ES-I3 (cell line): ENCODE measurements around the gene ZFAND3.

ENCODE experiments used
- H3K36me3 ChIP-seq: 2 replicates; pipeline ENCODE4 v1.6.1; 2013; ENCODE audit warnings: mild to moderate bottlenecking, low read length, control low read depth, moderate library complexity; ENCODE audit not compliant: insufficient read depth
- H3K4me1 ChIP-seq: 2 replicates; pipeline ENCODE4 v1.6.1; 2013; ENCODE audit warnings: mild to moderate bottlenecking, control low read depth, low read length; ENCODE audit not compliant: insufficient read depth
- H3K9ac ChIP-seq: 2 replicates; pipeline ENCODE4 v1.6.1; 2013; ENCODE audit warnings: low read depth, mild to moderate bottlenecking, low read length, moderate library complexity
- H3K9me3 ChIP-seq: 2 replicates; pipeline ENCODE4 v1.6.1; 2013; ENCODE audit warnings: mild to moderate bottlenecking, low read length, moderate library complexity; ENCODE audit not compliant: control insufficient read depth, insufficient read depth

The ZFAND3 gene

DNA sequence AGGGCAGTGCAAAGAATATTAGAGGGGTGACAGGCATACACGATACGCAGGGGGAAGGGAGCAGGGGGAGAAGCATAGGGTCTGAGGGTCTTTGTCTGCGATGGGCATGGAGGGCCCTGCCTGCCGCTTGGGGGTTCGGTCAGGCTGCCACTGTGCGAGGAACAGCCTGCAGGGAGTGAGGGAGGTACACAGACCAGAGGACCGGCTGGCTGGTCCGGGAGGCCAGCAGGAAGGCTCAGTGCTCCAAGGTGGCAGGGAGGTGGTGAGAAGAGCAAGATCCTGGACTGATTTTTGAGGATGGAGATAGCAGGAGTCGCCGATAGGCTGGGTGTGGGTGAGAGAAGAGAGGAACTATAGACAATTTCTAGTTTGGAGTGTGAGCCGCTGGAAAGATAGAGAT lies 338.4 kb downstream of the ZFAND3 start:
- Histone ChIP-seq H3K36me3 (no peaks in the 10 kb centered on the region), H3K9ac (no peak overlapping the region), H3K4me1 (0 out of 2 replicates have a peak, but pooled peaks cover 5% of the 10 kb centered on the region), H3K9me3 (no peaks in the 10 kb centered on the region)

- Histone ChIP-seq H3K4me1 (0 out of 2 replicates have a peak, but pooled peaks cover under 1% of the 10 kb centered on the region), H3K9me3 (no peaks in the 10 kb centered on the region), H3K36me3 (no peaks in the 10 kb centered on the region), H3K9ac (no peak overlapping the region)
Observed at GRCh38 chr6:38158762-38159350, 339.3 kb downstream of the ZFAND3 start.

GRCh38 chr6:38159596-38159995 lies 340.1 kb downstream of the ZFAND3 start:
- H3K36me3 ChIP-seq, result no peaks in the 10 kb centered on the region
- no peaks in the 10 kb centered on the region for H3K9me3 ChIP-seq
- H3K9ac ChIP-seq, result no peak overlapping the region
- H3K4me1 ChIP-seq, result no peaks in the 10 kb centered on the region

GRCh38 chr6:38160831-38161230 lies 341.3 kb downstream of the ZFAND3 start:
- H3K9ac ChIP-seq, result no peak overlapping the region
- no peaks in the 10 kb centered on the region for H3K36me3 ChIP-seq
- H3K4me1 ChIP-seq, result no peaks in the 10 kb centered on the region
- H3K9me3 ChIP-seq, result no peaks in the 10 kb centered on the region

- Histone ChIP-seq H3K9ac (no peak overlapping the region), H3K4me1 (no peaks in the 10 kb centered on the region), H3K36me3 (no peaks in the 10 kb centered on the region), H3K9me3 (no peaks in the 10 kb centered on the region)
Observed at GRCh38 chr6:38161331-38161730, 341.8 kb downstream of the ZFAND3 start.

- Histone ChIP-seq H3K36me3 (no peaks in the 10 kb centered on the region), H3K9me3 (no peaks in the 10 kb centered on the region), H3K4me1 (no peaks in the 10 kb centered on the region), H3K9ac (no peak overlapping the region)
Observed at GRCh38 chr6:38161754-38162492, 342.4 kb downstream of the ZFAND3 start.

DNA sequence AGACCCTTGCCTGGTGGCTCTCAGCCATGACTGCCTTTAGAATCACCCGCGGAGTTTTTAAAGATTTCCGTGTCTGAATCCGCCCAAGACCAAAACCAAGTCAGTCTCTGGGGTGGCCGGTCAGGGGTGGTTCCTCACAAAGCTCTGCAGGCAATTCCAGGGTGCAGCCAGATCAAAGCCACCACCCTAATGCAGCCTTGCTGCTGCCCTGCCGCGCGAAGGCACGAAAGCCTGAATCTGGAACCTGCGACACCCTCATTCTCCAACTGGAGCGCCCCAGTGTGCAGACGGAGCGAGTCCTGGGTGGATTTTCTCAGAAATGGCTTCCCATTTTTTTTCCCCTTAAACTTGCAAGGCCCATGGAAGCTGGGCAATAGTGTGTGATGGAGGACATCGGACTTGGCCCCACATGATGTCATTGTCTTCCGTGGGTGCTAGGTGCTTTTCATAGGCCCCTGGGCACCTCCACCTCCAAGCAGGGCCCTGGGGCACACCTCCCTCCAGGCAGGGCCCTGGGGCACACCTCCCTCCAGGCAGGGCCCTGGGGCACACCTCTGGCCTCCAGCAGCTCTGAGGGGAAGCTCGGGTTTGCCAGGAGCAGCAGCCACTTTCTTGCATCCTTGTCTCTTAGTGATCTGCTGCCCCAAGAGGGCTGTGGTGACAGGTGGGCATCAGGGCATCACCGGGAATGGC lies 343.1 kb downstream of the ZFAND3 start:
- no peaks in the 10 kb centered on the region for H3K4me1 ChIP-seq
- H3K36me3 ChIP-seq, result no peaks in the 10 kb centered on the region

DNA sequence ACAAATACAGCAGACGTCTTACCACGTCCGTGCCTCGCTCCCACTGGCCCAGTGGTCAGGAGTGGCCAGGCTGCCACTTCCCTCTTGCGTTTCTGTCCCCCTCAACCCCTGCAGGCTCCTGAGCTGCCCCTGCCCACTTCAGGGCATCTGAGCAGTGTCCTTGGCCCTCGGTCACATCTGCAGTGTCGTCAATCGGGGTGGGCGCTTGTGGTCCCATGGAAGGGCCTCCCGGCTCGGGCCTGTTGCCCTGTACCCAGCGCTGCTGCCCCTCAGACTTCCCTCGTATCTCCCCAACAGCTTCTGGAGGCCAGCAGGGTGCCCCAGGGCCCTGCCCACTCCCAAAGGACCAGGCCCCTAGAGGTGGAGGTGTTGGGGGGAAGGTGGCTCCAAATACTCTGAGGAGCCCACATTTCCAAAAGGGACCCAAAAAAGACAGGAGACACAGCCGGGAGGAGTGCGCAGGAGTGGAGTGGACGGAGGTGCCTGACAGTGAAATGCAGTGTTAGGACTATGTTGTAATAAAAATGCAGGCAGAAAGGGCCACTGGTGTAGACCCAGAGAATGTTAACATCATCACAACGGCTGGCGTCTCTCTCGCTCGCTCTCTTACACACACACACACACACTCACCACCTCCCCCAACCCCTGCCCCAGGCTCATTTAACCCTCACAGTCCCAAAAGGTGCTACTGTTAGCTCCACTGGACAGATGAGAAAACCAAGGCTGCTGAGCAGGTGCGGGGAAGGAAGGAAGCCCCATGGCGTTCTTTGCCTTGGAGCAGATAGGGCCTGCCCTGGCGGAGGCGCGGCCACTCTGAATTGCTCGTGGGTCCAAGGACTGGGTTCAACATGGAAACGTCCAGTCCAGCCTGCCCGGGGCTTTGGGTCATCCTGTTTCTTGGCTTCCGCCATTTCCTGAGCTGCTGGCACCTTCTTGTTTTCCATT lies 343.9 kb downstream of the ZFAND3 start:
- H3K9ac ChIP-seq, result no peak overlapping the region
- no peaks in the 10 kb centered on the region for H3K4me1 ChIP-seq
- no peaks in the 10 kb centered on the region for H3K9me3 ChIP-seq
- no peaks in the 10 kb centered on the region for H3K36me3 ChIP-seq

More for the DNA sequence above, 343.1 kb downstream of the ZFAND3 start:
- Histone ChIP-seq H3K9me3 (no peaks in the 10 kb centered on the region), H3K9ac (no peak overlapping the region)

DNA sequence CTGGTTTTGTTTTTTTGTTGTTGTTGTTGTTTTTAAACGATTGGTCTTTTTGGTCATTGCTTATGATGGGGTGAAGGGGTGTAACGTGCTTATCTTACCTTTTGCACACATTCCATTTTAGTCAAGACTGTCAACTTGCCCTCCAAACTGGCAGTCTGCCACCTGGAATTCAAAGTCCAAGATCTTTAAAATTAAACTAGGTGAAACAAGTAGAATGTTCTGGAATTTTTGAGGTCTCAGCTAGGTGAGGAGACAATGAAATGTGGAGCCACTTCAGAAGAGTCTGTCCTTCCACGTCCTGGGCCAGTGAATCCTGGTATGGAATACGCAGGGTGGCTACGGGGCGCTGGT lies 344.6 kb downstream of the ZFAND3 start:
- no peaks in the 10 kb centered on the region for H3K4me1 ChIP-seq
- no peaks in the 10 kb centered on the region for H3K36me3 ChIP-seq
- no peak overlapping the region for H3K9ac ChIP-seq
- no peaks in the 10 kb centered on the region for H3K9me3 ChIP-seq

GRCh38 chr6:38164671-38165108 lies 345.2 kb downstream of the ZFAND3 start:
- H3K9ac ChIP-seq, result no peak overlapping the region
- no peaks in the 10 kb centered on the region for H3K4me1 ChIP-seq
- H3K9me3 ChIP-seq, result no peaks in the 10 kb centered on the region
- no peaks in the 10 kb centered on the region for H3K36me3 ChIP-seq

GRCh38 chr6:38166411-38167240 lies 347.1 kb downstream of the ZFAND3 start:
- no peaks in the 10 kb centered on the region for H3K36me3 ChIP-seq

GRCh38 chr6:38167598-38167997 lies 348.1 kb downstream of the ZFAND3 start:
- Histone ChIP-seq H3K4me1 (no peaks in the 10 kb centered on the region; the same call in 1 of the 2 replicates), H3K9me3 (no peaks in the 10 kb centered on the region), H3K36me3 (no peaks in the 10 kb centered on the region), H3K9ac (no peak overlapping the region)

More at GRCh38 chr6:38166411-38167240, 347.1 kb downstream of the ZFAND3 start:
- Histone ChIP-seq H3K9ac (no peak overlapping the region), H3K9me3 (no peaks in the 10 kb centered on the region), H3K4me1 (no peaks in the 10 kb centered on the region; the same call in 1 of the 2 replicates)

DNA sequence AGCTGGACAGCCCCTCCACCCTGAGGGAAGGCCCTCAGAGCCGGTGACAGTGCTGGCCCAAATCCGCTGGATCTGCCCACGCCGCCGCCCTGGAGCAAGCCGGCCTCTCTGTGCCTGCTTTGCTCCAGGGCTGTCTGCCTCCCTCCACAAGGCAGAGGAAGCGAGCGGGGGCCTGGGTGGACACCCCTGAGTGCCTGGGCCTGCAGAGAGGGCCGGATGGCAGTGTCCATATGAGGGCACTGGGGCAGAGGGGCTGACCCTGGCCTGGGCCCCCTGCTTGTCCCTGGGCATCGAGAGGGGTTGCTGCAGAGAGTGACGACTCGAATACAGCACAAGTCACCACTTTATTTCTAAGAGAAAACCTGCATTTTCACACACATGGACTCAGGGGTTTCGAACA lies 348.6 kb downstream of the ZFAND3 start:
- H3K36me3 ChIP-seq, result no peaks in the 10 kb centered on the region
- H3K9ac ChIP-seq, result no peak overlapping the region
- no peaks in the 10 kb centered on the region for H3K9me3 ChIP-seq
- H3K4me1 ChIP-seq, result no peaks in the 10 kb centered on the region; the same call in 1 of the 2 replicates
